DND-41 (cell line): ENCODE results near the gene ZBTB39.
"Not testable (repeated sequence)": the region's sequence is repeated elsewhere in the genome, so short reads cannot be mapped to it uniquely, and the experiment has no call there.

Source experiments
- EZH2 ChIP-seq: IDR thresholded peaks from 3 replicates; pipeline ENCODE4 v1.6.1; 2012; ENCODE audit warnings: borderline replicate concordance, low read depth, mild to moderate bottlenecking, moderate library complexity, low read length, inconsistent platforms; ENCODE audit not compliant: severe bottlenecking
- TF ChIP-seq, protein P1 (sequence below): IDR thresholded peaks from 2 replicates; pipeline ENCODE4 v1.5.1; 2012; ENCODE audit warnings: borderline replicate concordance, low read length, moderate library complexity, mild to moderate bottlenecking; ENCODE audit not compliant: poor library complexity, severe bottlenecking; ENCODE audit errors: extremely low read depth

DNA sequence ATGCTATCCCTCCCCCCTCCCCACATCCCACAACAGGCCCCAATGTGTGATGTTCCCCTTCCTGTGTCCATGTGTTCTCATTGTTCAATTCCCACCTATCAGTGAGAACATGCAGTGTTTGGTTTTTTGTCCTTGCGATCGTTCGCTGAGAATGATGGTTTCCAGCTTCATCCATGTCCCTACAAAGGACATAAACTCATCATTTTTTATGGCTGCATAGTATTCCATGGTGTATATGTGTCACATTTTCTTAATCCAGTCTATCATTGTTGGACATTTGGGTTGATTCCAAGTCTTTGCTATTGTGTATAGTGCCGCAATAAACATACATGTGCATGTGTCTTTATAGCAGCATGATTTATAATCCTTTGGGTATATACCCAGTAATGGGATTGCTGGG is 46.8 kb upstream of the ZBTB39 start:
- TF ChIP-seq, protein P1, sequence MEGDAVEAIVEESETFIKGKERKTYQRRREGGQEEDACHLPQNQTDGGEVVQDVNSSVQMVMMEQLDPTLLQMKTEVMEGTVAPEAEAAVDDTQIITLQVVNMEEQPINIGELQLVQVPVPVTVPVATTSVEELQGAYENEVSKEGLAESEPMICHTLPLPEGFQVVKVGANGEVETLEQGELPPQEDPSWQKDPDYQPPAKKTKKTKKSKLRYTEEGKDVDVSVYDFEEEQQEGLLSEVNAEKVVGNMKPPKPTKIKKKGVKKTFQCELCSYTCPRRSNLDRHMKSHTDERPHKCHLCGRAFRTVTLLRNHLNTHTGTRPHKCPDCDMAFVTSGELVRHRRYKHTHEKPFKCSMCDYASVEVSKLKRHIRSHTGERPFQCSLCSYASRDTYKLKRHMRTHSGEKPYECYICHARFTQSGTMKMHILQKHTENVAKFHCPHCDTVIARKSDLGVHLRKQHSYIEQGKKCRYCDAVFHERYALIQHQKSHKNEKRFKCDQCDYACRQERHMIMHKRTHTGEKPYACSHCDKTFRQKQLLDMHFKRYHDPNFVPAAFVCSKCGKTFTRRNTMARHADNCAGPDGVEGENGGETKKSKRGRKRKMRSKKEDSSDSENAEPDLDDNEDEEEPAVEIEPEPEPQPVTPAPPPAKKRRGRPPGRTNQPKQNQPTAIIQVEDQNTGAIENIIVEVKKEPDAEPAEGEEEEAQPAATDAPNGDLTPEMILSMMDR, result not testable (repeated sequence)
- not testable (repeated sequence) for TF ChIP-seq EZH2
